Effector memory CD4-positive, alpha-beta T cell (primary cell): ENCODE measurements around the gene NUBPL.

Experiments used
- DNase-seq, 3 donors: peaks; one replicate each; pipeline ENCODE4 v3.0.0-alpha.2; 2020
- H3K27ac ChIP-seq: 2 replicates; pipeline ENCODE4 v1.7.0; 2013; ENCODE audit warnings: mild to moderate bottlenecking, low read length, moderate library complexity; ENCODE audit not compliant: insufficient read depth, poor library complexity, severe bottlenecking
- H3K27me3 ChIP-seq: replicated peaks from 2 replicates; pipeline ENCODE4 v1.7.0; 2013; ENCODE audit warnings: mild to moderate bottlenecking, low read length; ENCODE audit not compliant: insufficient read depth, control insufficient read depth, poor library complexity, severe bottlenecking
- H3K36me3 ChIP-seq: 2 replicates; pipeline ENCODE4 v1.7.0; 2013; ENCODE audit warnings: mild to moderate bottlenecking, low read length, moderate library complexity; ENCODE audit not compliant: control insufficient read depth, insufficient read depth
- H3K4me1 ChIP-seq: 2 replicates; pipeline ENCODE4 v1.7.0; 2013; ENCODE audit warnings: low read length, mild to moderate bottlenecking; ENCODE audit not compliant: control insufficient read depth, insufficient read depth, poor library complexity, severe bottlenecking
- H3K4me3 ChIP-seq: 2 replicates; pipeline ENCODE4 v1.7.0; 2013; ENCODE audit warnings: low read length, low read depth, mild to moderate bottlenecking; ENCODE audit not compliant: insufficient read depth, poor library complexity, severe bottlenecking
- H3K9me3 ChIP-seq: 2 replicates; pipeline ENCODE4 v1.7.0; 2013; ENCODE audit warnings: mild to moderate bottlenecking, low read length, moderate library complexity; ENCODE audit not compliant: control insufficient read depth

NUBPL gene

DNA sequence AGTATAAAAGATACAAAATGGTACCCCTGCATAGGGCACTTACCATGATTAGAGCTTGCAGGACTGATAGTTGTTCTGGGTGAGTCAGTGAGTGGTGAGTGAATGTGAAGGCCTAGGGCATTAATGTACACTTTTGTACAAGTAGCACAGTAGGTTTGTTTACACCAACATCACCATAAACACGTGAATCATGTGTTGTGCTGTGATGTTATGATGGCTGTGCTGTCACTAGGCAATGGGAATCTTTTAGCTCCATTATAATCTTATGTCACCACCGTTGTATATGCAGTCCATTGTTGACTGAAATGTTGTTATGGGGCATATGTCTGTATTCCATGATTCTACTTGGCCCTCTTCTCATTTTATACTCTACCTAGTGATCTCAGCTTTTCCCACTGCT is 11.8 kb downstream of the NUBPL start:
- Histone ChIP-seq H3K27me3 (no peaks in the 10 kb centered on the region), H3K4me3 (no peak overlapping the region), H3K9me3 (no peaks in the 10 kb centered on the region), H3K4me1 (no peaks in the 10 kb centered on the region), H3K36me3 (no peaks in the 10 kb centered on the region), H3K27ac (no peak overlapping the region)
- DNase-seq, result no peak

DNA sequence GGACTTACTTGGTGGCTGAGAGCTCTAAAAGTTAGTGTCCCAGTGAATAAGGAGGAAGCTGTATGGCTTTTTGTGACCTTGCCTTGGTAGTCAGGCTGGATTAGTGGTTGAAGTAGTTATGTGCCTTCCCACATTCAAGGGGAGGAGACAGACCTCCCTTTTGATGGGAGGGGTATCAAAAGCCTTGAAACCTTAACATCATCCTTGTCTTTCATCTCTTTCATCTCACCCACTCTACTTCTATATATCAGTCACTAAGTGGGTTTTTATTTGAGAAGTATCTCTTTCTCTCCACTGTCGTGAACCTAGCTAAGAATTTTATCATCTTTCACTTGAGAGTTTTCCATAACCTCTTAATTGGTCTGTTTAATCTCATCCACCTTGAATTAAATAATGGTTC is 15.7 kb downstream of the NUBPL start:
- Histone ChIP-seq H3K4me1 (no peaks in the 10 kb centered on the region), H3K36me3 (peaks cover 4% of the 10 kb centered on the region), H3K9me3 (no peaks in the 10 kb centered on the region), H3K27me3 (no peaks in the 10 kb centered on the region), H3K4me3 (no peak overlapping the region), H3K27ac (no peak overlapping the region)
- no peak for DNase-seq

DNA sequence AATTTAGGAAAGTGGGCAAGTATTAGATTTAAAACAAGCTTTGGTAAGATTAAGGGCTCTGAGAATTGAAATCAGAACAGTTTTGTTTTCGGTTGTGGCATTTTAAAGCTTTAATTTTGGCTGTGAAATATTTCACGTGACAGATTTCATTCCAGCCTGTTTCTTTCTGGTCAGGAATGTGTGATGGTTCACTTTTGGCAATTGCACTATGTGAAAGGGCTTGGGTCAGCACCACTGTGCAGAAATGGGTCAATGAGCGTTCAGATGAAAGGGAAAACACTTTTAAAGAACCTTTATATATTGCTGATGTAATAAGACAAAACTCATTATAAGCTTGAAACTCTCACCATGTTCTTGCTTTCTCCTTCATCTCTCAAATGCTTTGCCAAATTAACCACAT is 17.1 kb downstream of the NUBPL start:
- H3K36me3 ChIP-seq, result peaks cover 4% of the 10 kb centered on the region
- no peak overlapping the region for H3K4me3 ChIP-seq
- no peak overlapping the region for H3K27ac ChIP-seq
- no peaks in the 10 kb centered on the region for H3K9me3 ChIP-seq
- no peak for DNase-seq
- H3K27me3 ChIP-seq, result no peaks in the 10 kb centered on the region
- no peaks in the 10 kb centered on the region for H3K4me1 ChIP-seq

DNA sequence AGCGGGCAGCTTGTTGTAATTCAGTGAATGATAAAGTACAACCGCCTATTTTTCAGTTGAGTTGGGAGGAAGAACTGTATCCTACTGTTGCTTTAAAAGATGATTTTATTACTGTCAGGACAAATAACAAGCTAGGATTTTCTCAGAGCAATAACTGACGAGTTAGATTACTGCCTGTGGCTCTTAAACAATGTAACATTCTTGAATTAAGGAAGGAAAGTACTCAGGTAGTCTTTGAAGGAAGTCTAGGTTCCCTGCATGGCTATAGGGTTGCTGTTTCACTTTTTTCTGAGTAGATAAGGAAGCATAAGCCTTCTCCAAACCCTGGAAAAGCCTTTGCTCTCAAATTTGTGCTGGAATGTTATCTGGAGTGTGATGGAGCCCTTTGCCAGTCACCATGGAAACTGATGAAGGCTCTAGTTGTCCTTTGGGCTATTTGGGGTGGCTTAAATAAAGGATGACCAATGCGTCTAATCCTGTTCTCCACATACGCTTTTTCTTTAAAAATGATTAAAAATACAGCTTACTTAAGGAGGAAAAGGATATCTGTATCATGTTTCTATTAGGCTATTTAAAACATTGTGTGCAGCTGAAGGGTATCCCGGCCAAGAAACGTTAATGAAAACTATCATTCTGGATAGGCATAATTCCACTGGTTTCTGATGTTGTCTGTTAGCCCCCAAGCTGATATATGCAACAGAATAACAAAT is 17.7 kb downstream of the NUBPL start:
- no peak overlapping the region for H3K27ac ChIP-seq
- H3K4me3 ChIP-seq, result no peak overlapping the region
- H3K27me3 ChIP-seq, result no peaks in the 10 kb centered on the region
- no peaks in the 10 kb centered on the region for H3K9me3 ChIP-seq
- H3K4me1 ChIP-seq, result no peaks in the 10 kb centered on the region
- no peak for DNase-seq
- H3K36me3 ChIP-seq, result peaks cover 4% of the 10 kb centered on the region

DNA sequence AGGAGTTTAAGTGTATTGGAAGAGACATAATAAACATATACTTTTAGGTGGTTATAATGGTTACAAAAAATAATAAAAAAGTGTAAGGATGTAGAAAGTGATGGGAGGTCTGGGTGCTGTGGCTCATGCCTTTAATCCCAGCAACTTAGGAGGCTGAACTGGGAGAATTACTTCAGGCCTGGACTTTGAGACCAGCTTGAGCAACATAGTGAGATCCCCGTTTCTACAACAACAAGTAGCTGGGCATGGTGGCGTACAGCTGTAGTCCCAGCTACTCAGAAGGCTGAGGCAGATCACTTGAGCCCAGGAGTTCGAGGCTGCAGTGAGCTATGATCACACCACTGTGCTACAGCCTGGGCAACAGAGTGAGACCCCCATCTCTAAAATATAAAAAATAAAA is 19.0 kb downstream of the NUBPL start:
- no peak for DNase-seq
- H3K36me3 ChIP-seq, result peaks cover 4% of the 10 kb centered on the region
- H3K27ac ChIP-seq, result no peak overlapping the region
- no peaks in the 10 kb centered on the region for H3K9me3 ChIP-seq
- H3K4me1 ChIP-seq, result no peaks in the 10 kb centered on the region
- H3K27me3 ChIP-seq, result no peaks in the 10 kb centered on the region
- no peak overlapping the region for H3K4me3 ChIP-seq

DNA sequence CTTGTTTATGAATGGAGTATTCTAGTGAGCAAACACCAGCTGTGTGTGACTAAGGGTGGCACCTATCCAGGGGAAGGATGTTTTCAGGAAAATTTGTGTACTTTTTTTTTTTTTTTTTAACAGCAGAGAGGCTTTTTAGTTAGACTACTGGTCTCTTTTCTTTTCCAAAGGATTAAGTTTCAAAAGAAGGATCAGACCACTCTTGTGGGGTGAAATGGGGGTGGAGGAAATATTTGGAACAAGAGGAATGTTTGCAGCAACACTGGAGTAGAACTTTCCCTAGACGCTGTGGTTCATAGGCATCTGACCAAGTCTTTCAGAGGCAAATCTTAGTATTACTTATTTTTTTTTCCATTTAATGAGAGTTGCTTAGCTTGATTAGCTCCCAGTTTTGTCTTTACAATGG is 21.1 kb downstream of the NUBPL start:
- no peak overlapping the region for H3K4me3 ChIP-seq
- H3K27ac ChIP-seq, result no peak overlapping the region
- no peaks in the 10 kb centered on the region for H3K27me3 ChIP-seq
- no peaks in the 10 kb centered on the region for H3K4me1 ChIP-seq
- no peaks in the 10 kb centered on the region for H3K9me3 ChIP-seq
- DNase-seq, result no peak
- H3K36me3 ChIP-seq, result peaks cover 4% of the 10 kb centered on the region

DNA sequence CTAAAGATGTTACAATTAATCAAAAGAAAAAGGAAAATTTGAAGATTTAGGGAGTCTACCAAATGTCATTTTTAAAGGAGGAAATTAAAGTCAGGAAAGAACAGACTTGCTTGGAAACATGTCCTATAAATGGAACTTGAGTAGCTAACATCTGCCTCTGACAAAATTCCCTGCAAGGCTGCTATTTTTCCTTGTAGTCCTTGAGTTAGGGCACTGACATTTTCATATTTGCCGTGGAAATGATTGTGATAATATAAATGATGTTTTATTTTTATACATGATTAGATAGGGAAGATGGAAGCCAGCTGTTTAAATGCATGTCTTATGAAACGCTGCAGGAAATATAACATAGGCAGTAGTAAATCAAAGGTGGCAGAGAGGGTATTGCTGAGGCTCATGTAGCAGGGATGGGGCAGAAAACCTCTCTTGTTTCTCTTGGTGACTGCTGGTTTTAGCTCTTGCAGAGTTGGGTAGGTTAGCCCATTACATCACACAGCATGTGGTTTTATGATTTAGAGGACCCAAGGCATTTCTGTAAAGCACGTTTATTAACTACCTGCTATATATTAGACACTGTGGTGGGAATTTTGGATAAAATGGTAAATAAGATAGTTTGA is 21.7 kb downstream of the NUBPL start:
- DNase-seq, result no peak
- Histone ChIP-seq H3K27ac (no peak overlapping the region), H3K4me1 (no peaks in the 10 kb centered on the region), H3K36me3 (peaks cover 4% of the 10 kb centered on the region), H3K9me3 (no peaks in the 10 kb centered on the region), H3K4me3 (no peak overlapping the region), H3K27me3 (no peaks in the 10 kb centered on the region)

DNA sequence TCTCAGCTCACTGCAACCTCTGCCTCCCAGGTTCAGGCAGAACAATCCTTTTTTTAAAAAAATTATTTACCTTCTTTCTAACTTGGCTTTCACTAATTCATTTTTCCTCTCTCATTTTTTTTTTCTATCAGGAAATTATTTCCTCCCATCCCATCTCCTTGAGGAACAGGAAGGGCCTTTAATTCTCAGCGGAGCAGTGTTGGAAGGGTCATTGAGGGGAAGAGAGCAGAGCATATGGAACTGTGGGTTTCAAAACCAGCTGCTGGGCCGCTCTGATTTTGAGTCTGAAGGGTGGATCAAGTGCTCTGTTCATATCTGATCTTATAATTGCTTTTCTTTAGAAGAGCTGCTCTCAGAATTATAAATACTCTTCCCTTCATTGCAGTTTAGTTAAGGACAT is 29.0 kb downstream of the NUBPL start:
- Histone ChIP-seq H3K4me3 (no peak overlapping the region), H3K27me3 (no peaks in the 10 kb centered on the region), H3K27ac (no peak overlapping the region), H3K36me3 (no peaks in the 10 kb centered on the region), H3K9me3 (no peaks in the 10 kb centered on the region), H3K4me1 (no peaks in the 10 kb centered on the region)
- DNase-seq, result no peak

DNA sequence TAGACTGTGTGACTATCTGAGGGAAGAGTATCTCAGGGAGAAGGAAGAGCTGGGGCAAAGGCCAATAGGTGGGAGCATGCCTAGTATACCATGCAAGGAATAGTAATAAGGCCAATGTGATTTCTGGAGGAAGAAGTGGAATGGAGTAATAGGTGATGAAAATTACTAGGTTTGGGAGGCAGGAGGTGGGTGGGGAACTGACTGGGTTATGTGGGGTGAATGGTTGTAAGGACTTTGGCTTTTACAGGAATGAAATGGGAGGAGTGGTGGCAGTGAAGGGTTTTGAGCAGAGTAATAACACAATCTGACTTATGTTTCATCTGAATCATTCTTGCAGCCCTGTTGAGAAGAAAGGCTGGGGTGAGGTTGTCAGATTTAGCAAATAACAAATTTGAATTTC is 30.9 kb downstream of the NUBPL start:
- no peak for DNase-seq
- H3K4me3 ChIP-seq, result no peak overlapping the region
- no peaks in the 10 kb centered on the region for H3K36me3 ChIP-seq
- no peaks in the 10 kb centered on the region for H3K4me1 ChIP-seq
- no peaks in the 10 kb centered on the region for H3K9me3 ChIP-seq
- no peak overlapping the region for H3K27ac ChIP-seq
- H3K27me3 ChIP-seq, result no peaks in the 10 kb centered on the region

DNA sequence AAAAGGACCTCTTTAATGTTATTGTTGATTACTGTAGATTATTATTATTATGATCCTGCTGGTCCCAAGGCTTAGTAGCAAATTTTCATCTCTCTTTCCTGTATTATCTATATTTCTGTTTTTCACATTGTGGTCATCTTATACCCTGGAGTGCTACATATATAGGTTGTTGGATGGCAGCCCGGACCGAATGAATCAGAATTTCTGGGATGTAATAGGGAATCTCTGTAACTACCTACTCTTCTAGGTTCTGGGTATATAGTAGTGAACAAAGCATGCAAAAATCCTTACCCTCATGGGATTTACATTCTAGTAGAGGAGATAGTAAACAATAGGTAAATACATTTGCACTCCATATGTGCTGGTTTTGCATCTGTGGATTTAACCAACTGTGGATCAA is 31.4 kb downstream of the NUBPL start:
- H3K27ac ChIP-seq, result no peak overlapping the region
- no peak for DNase-seq
- no peaks in the 10 kb centered on the region for H3K27me3 ChIP-seq
- no peak overlapping the region for H3K4me3 ChIP-seq
- H3K36me3 ChIP-seq, result no peaks in the 10 kb centered on the region
- H3K4me1 ChIP-seq, result no peaks in the 10 kb centered on the region
- no peaks in the 10 kb centered on the region for H3K9me3 ChIP-seq
